22Rv1 (cell line): ENCODE data around the gene EMILIN1.

Experiments used
- ZFX ChIP-seq: fragments of 450-650 bp; IDR thresholded peaks from 2 replicates; pipeline ENCODE4 v1.6.1; 2017; ENCODE audit warnings: antibody characterized with exemption, borderline replicate concordance
- TF ChIP-seq, protein P1 (sequence below): fragments of 450-650 bp; IDR thresholded peaks from 2 replicates; pipeline ENCODE4 v1.5.1; 2017; ENCODE audit warnings: mild to moderate bottlenecking

DNA sequence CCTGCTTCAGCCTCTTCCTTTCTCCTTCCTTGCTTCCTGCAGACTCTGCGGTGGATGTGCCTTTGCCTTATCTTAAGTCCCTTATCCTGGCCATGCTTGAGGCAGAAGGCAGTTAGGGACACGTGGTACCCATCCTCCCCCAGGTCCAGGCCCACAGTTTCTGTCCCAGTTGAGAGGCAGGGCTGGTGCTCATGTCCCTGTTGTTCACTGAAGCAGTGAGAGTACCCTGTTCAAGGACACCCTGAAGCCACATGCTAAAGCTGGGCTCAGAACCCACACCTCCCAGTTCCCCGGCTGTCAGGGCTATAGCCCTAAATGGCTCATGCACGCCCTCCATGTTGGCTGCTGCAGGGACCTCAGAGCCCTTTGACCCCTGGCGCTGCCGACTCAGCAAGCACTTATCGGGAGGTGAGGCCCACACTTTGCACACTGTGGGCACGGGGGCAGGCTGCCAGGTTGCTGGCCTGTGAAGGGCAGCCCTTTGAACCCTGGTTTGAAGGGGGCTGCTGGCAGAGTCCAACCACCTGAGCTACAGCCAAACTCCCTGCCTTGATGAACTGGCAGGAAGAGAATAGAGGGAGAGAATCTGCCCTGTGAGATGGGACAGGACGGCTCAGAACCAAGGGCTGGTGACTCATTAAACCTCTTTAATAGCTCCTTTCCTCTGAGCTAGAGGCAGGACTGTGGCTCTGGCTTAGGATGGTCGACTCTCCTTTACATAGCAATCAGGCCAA, 14.4 kb downstream of the EMILIN1 start:
- TF ChIP-seq, protein P1, sequence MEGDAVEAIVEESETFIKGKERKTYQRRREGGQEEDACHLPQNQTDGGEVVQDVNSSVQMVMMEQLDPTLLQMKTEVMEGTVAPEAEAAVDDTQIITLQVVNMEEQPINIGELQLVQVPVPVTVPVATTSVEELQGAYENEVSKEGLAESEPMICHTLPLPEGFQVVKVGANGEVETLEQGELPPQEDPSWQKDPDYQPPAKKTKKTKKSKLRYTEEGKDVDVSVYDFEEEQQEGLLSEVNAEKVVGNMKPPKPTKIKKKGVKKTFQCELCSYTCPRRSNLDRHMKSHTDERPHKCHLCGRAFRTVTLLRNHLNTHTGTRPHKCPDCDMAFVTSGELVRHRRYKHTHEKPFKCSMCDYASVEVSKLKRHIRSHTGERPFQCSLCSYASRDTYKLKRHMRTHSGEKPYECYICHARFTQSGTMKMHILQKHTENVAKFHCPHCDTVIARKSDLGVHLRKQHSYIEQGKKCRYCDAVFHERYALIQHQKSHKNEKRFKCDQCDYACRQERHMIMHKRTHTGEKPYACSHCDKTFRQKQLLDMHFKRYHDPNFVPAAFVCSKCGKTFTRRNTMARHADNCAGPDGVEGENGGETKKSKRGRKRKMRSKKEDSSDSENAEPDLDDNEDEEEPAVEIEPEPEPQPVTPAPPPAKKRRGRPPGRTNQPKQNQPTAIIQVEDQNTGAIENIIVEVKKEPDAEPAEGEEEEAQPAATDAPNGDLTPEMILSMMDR: no peak
- TF ChIP-seq ZFX: no peak
